Activated CD8-positive, alpha-beta memory T cell treated with anti-CD3 and anti-CD28 coated beads for 24 hours (primary cell): Measurements from ENCODE around the gene CELA2B.
"Not testable (repeated sequence)": the region's sequence is repeated elsewhere in the genome, so short reads cannot be mapped to it uniquely, and the experiment has no call there.

Source experiments
- DNase-seq: peaks from one replicate; pipeline ENCODE4 v3.0.0-alpha.2; 2020

The CELA2B gene

GRCh38 chr1:15475752-15476314 lies at the start of gene CELA2B:
CELA2B (plus strand) TSS chr1:15476104; CDS start chr1:15476126, 22 bp downstream.
- no peak for DNase-seq

DNA sequence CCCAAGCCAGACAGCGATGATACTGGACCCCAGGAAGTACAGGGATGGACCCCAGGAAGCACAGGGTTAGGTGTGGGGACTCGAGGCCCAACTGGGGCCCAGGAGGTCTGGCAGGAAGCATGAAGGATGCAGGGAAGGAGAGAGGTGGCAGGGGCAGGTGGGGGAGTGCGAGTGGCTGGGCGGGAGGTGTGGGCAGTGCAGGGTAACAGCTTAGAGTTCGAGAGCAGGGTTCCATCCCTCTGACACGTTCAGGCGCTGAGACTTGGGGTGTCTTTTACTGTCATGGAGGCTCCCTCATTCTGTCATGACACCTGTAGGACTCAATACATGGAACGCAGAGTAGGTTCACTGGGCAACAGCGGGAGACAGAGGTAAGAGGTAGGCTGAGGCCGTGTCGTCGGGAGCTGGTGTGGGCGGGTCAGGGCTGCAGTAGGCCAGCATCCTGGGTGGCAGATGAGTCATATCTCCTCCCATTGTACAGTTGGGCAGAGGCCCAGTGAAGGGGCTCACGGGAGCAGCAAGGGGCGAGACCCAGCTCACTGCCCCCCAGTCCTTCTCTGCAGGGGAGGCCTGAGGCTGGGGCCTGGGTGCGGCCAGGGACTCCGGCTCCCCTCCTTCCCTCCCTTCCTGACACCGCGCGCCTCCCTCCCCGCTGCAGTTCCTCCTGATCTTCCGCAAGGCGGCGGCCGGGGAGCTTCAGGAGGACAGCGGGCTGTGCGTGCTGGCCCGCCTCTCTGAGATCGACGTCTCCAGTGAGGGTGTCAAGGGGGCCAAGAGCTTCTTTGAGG lies 49.2 kb upstream of the CELA2B start:
- no peak for DNase-seq

GRCh38 chr1:15427280-15427666 lies 48.6 kb upstream of the CELA2B start:
- DNase-seq = no peak

GRCh38 chr1:15428252-15428651 lies 47.7 kb upstream of the CELA2B start:
- not testable (repeated sequence) for DNase-seq

DNA sequence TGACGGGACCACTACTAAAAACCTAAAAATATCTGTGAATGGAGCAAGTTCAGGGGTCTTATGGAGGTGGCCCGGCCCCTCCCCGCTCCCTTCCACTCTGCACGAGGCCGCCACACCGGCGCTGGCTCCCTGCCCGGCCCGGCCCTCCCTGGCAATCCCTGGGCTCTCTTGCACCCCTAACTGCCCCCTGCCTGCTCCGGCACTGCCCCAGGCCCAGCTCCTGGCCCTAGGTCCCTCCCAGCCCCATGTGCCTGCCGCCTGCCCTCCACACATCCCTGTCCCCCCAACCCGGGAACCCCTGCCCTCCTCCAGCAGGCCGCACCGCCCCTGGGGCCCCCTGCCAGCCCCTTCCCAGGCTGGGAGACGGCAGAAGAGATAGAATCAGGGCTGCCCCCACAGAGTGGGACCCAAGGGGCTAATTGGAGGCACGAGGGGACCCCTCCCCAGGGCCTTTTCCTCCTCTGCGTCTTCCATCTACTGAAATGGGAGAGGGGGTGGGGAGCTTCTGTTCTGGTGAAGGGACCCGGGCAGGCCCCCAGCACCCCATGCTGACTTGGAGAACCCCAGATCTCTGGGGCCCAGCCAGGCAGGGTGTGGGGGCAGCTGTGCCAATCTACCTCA lies 47.0 kb upstream of the CELA2B start:
- DNase-seq = no peak

GRCh38 chr1:15429701-15430149 lies 46.2 kb upstream of the CELA2B start:
- no peak for DNase-seq

DNA sequence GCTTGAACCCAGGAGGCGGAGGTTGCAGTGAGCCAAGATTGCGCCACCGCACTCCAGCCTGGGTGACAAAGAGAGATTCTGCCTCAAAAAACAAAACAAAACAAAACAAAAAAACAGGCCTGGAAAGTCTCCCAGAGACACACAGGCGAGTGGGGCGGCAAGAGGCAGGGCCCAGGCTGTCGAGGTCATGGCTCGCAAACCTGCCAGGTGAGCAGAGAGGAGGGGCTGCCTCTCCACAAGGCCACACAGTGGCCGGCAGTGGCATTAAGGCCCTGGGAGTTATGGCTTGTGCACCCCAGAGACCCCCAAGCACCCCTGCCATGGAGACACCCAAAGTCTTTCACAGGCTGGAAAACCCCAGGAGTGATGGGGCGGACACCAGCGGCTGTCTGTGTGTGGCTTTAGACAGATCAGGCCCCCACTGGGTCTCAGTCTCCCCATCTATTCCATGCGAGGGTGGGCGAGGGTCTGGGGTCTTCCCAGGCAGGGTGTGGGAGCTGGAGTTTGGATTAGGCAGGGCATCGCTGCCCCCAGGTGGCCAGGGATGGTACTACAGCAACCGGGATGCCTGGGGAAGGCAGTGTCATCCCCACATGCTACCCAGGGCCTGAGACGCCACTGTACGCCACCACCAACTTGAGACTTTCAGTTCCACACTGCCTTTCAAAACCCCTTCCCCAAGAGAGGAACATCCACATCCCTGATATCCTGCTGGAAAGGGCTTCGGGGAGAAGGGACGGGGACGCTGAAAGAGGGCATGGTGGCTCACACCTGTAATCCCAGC lies 44.9 kb upstream of the CELA2B start:
- peak; percentile 95 for DNase-seq

DNA sequence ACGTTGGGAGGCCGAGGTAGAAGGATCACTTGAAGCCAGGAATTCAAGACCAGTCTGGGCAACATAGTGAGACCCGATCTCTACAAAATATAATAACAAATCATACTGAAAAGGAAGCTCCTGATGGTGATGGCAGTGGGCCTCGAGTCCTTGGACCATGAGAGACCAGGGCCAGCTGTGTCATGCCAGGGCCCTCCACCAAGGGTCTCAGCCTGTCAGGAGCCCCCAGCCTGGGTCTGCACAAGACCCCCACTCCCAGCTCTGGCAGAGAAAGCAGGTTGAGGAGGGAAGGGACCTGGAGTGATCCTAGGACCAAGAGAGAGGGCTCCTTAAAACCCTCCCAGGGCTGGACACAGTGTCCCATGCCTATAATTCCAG lies 44.3 kb upstream of the CELA2B start:
- no peak for DNase-seq

DNA sequence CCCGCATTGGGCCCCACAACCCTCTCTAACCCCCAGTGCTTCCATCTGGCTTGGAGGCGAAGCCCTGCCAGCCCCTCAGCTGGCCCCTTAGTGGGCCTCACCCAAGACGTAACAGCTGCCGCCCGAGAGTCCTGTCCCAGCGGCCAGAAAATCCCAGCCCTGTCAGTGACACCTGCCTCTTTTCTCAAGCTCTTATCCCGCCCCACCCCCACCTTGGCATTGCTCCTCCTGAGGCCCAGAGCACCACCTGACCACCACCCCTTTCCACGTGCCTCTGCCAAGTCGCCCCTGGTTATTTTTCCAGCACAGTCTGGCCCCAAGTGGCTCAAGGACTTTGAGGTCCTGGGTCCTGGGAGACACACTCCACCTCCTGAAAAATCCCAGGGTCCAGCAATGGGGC lies 43.6 kb upstream of the CELA2B start:
- DNase-seq = no peak

DNA sequence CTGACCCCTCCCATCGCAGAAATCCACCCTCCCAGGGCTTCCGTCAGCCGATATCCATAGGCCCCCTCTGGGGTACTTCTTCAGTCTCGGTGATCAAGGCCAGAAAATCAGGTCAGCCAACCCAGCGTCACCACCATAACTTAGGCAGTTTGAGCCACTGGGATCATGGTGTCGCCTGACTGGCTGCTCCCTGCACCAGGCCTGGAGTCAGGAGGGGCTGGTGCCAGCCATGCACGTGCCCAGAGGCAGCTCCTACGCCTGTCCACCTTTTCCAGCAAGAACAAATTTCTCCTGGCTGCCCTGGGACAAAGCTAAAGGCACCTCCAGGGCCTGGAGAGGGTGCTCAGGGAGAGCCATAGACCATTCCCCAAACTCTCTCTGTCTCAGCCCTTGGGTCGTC lies 42.4 kb upstream of the CELA2B start:
- no peak for DNase-seq

DNA sequence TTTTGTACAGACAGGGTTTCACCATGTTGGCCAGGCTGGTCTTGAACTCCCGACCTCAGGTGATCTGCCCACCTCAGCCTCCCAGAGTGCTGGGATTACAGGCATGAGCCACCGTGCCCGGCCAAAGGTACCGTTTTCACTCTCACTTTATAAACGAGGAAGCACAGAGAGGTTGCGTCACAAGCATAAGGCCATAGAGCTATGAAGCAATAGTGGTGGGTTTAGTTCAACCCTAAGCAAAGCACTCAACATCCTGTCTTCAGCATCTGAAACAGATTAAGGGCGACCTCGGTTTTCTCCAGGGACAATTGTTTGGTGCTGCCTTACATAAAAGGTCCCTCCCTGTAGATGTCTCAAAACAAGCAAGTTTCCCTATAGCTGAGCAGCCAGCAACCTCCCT lies 41.2 kb upstream of the CELA2B start:
- DNase-seq = not testable (repeated sequence)

GRCh38 chr1:15435239-15436077 lies 40.4 kb upstream of the CELA2B start:
- no peak for DNase-seq

DNA sequence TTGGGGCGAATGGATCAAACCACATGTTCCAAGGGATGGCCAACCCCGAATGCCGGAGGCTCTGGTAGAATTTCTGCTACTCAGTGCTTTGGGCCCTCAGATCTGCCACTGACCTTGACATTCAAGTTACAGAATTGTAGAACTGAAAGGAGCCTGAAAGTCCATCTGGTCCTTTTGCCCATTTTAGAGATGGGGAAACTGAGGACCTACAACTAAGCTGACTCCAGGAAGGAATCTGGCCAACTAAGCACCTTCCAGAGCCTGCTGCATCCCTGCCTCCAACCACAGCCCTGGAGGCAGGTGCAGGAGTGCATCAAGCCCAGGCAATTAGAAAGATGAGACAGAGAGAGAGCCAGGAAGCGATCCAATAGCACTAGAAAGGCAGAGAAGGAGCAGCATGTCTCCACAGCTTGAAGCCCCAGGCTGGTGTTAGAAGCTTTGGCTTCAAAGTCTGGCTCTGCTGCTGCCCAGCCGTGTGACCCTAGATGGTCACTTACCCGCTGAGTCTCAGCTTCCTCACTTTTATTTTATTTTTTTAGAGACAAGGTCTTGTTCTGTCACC lies 38.9 kb upstream of the CELA2B start:
- no peak for DNase-seq

GRCh38 chr1:15439325-15439724 lies 36.6 kb upstream of the CELA2B start:
- DNase-seq = no peak

GRCh38 chr1:15440357-15440756 lies 35.5 kb upstream of the CELA2B start:
- no peak for DNase-seq

GRCh38 chr1:15441247-15441646 lies 34.7 kb upstream of the CELA2B start:
- DNase-seq = no peak

GRCh38 chr1:15442119-15442518 lies 33.8 kb upstream of the CELA2B start:
- no peak for DNase-seq

- DNase-seq = no peak
These were observed 33.1 kb upstream of the CELA2B start for GRCh38 chr1:15442759-15443158.

- DNase-seq = no peak
These were observed 32.6 kb upstream of the CELA2B start for GRCh38 chr1:15443281-15443680.

- no peak for DNase-seq
These were observed 31.2 kb upstream of the CELA2B start for GRCh38 chr1:15444468-15445389.
